H1 (cell line): Measurements from ENCODE around the gene PPP1R15B. TPM values are rescaled to one million over a fixed set of nuclear protein-coding genes. Genes with fewer than 3 reads are reported as not detected.

Experiments used
- CTCF ChIA-PET: fragments of 300-600 bp; sonication (Branson Sonifier 250); formaldehyde crosslinking; loops from one replicate; lab custom pipeline; 2021; ENCODE audit not compliant: partially characterized antibody; lab: Charles Lee
- POLR2A ChIA-PET: fragments of 300-600 bp; sonication (Branson Sonifier 250); formaldehyde crosslinking; loops from one replicate; lab custom pipeline; 2021; ENCODE audit warnings: inconsistent platforms; ENCODE audit not compliant: partially characterized antibody; lab: Charles Lee
- DNase-seq, 2 experiments: peaks; one replicate each; pipeline versions ENCODE4 v3.0.0 to v3.0.0-alpha.2; 2010 to 2022; ENCODE audit warnings: low spot score in 2 of 2, low read depth in 1 of 2, mixed read lengths in 1 of 2
- FAIRE-seq: peaks from 2 replicates; lab custom pipeline; 2011; peaks lifted over from hg19 to GRCh38; lab: Jason Lieb, UNC
- H2AFZ ChIP-seq: 2 replicates; pipeline ENCODE4 v1.8.1; 2012; ENCODE audit warnings: low read length, inconsistent platforms
- H2AK5ac ChIP-seq: 2 replicates; pipeline ENCODE4 v1.6.1; 2013; ENCODE audit warnings: low read depth, low read length
- H2BK120ac ChIP-seq: replicated peaks from 2 replicates; pipeline ENCODE3; 2013; ENCODE audit warnings: low read depth, low read length, inconsistent platforms
- H2BK12ac ChIP-seq: 2 replicates; pipeline ENCODE4 v1.6.1; 2013; ENCODE audit warnings: low read depth, low read length
- H2BK15ac ChIP-seq: 2 replicates; pipeline ENCODE4 v1.6.1; 2013; ENCODE audit warnings: low read length
- H2BK20ac ChIP-seq: 2 replicates; pipeline ENCODE4 v1.6.1; 2013; ENCODE audit warnings: low read length
- H2BK5ac ChIP-seq: 2 replicates; pipeline ENCODE4 v1.6.1; 2013; ENCODE audit warnings: low read depth, low read length
- H3K14ac ChIP-seq: 2 replicates; pipeline ENCODE4 v1.6.1; 2013; ENCODE audit warnings: inconsistent platforms; ENCODE audit not compliant: insufficient read length
- H3K18ac ChIP-seq: 2 replicates; pipeline ENCODE4 v1.6.1; 2013; ENCODE audit warnings: low read length; ENCODE audit errors: extremely low read depth
- H3K23ac ChIP-seq: 2 replicates; pipeline ENCODE4 v1.6.1; 2013; ENCODE audit warnings: inconsistent platforms; ENCODE audit not compliant: insufficient read length
- H3K23me2 ChIP-seq: 2 replicates; pipeline ENCODE4 v1.6.1; 2013; ENCODE audit warnings: low read depth, low read length
- H3K27ac ChIP-seq: 2 replicates; pipeline ENCODE4 v1.6.1; 2011; ENCODE audit warnings: low read depth, low read length, inconsistent platforms
- H3K27me3 ChIP-seq, 4 experiments: replicated peaks in 1 of 4; 1 replicate in 1 of 4; 2 replicates in 3 of 4; pipeline versions ENCODE4 v1.6.1 to v1.8.1; 2011 to 2013; ENCODE audit warnings: low read length in 3 of 4, mild to moderate bottlenecking in 3 of 4, inconsistent platforms in 2 of 4, mixed read lengths in 2 of 4, moderate library complexity in 1 of 4; ENCODE audit not compliant: control insufficient read depth in 3 of 4, insufficient read depth in 3 of 4; ENCODE audit errors: extremely low read depth in 1 of 4
- H3K36me3 ChIP-seq, 4 experiments: 2 replicates each; pipeline versions ENCODE4 v1.6.1 to v1.8.1; 2011 to 2013; ENCODE audit warnings: mild to moderate bottlenecking in 4 of 4, low read length in 3 of 4, moderate library complexity in 2 of 4, control low read depth in 1 of 4, inconsistent platforms in 1 of 4; ENCODE audit not compliant: insufficient read depth in 4 of 4, control insufficient read depth in 2 of 4
- H3K4ac ChIP-seq: replicated peaks from 2 replicates; pipeline ENCODE3; 2013; ENCODE audit warnings: low read length, low read depth, mixed read lengths, inconsistent platforms; ENCODE audit not compliant: insufficient read length
- H3K4me1 ChIP-seq, 4 experiments: replicated peaks in 1 of 4; 1 replicate in 1 of 4; 2 replicates in 3 of 4; pipeline versions ENCODE4 v1.6.1 to v1.8.1; 2011 to 2013; ENCODE audit warnings: low read length in 3 of 4, inconsistent platforms in 2 of 4, mixed read lengths in 1 of 4; ENCODE audit not compliant: insufficient read depth in 4 of 4, control insufficient read depth in 3 of 4
- H3K4me2 ChIP-seq, 2 experiments: 2 replicates each; pipeline versions ENCODE4 v1.6.1 to v1.8.1; 2011 to 2013; ENCODE audit warnings: low read depth in 2 of 2, low read length in 2 of 2, control low read depth in 1 of 2, inconsistent platforms in 1 of 2, mild to moderate bottlenecking in 1 of 2; ENCODE audit not compliant: insufficient read depth in 1 of 2
- H3K4me3 ChIP-seq, 4 experiments: fragments of 200-600, 300-600 bp in 1 of 4; sonication (generic), shearing (Covaris generic), sonication (Bioruptor Twin) in 1 of 4; 2 replicates each; pipeline versions ENCODE4 v1.5.1 to v1.8.1; 2011 to 2016; ENCODE audit warnings: low read length in 4 of 4, low read depth in 3 of 4, control low read depth in 2 of 4, inconsistent platforms in 2 of 4, mild to moderate bottlenecking in 2 of 4, mixed read lengths in 1 of 4, moderate library complexity in 1 of 4; ENCODE audit not compliant: insufficient read depth in 2 of 4; ENCODE audit errors: extremely low read depth in 1 of 4
- H3K56ac ChIP-seq: replicated peaks from 2 replicates; pipeline ENCODE3; 2013; ENCODE audit warnings: low read depth, mild to moderate bottlenecking, mixed read lengths, low read length, inconsistent platforms; ENCODE audit not compliant: insufficient read length
- H3K79me1 ChIP-seq: 2 replicates; pipeline ENCODE4 v1.6.1; 2013; ENCODE audit warnings: low read depth, low read length, control low read depth
- H3K79me2 ChIP-seq, 2 experiments: 2 replicates each; pipeline versions ENCODE4 v1.6.1 to v1.8.1; 2012 to 2013; ENCODE audit warnings: low read length in 2 of 2, mild to moderate bottlenecking in 2 of 2, inconsistent platforms in 1 of 2; ENCODE audit not compliant: insufficient read depth in 2 of 2, control insufficient read depth in 1 of 2
- H3K9ac ChIP-seq, 4 experiments: replicated peaks in 1 of 4; 1 replicate in 1 of 4; 2 replicates in 3 of 4; pipeline versions ENCODE4 v1.6.1 to v1.8.1; 2011 to 2013; ENCODE audit warnings: low read depth in 3 of 4, low read length in 3 of 4, control low read depth in 2 of 4, mild to moderate bottlenecking in 2 of 4, moderate library complexity in 2 of 4, inconsistent platforms in 1 of 4; ENCODE audit errors: extremely low read depth in 1 of 4
- H3K9me3 ChIP-seq, 2 experiments: 2 replicates each; pipeline versions ENCODE4 v1.6.1 to v1.8.1; 2012 to 2013; ENCODE audit warnings: mild to moderate bottlenecking in 2 of 2, moderate library complexity in 2 of 2, control low read depth in 1 of 2, inconsistent platforms in 1 of 2, low read depth in 1 of 2, low read length in 1 of 2, mixed read lengths in 1 of 2; ENCODE audit not compliant: insufficient read depth in 2 of 2
- H4K20me1 ChIP-seq, 2 experiments: replicated peaks in 1 of 2; 2 replicates each; pipeline versions ENCODE3 to v1.8.1; 2011 to 2013; ENCODE audit warnings: inconsistent platforms in 2 of 2, low read length in 2 of 2, mild to moderate bottlenecking in 1 of 2; ENCODE audit not compliant: insufficient read depth in 2 of 2, control insufficient read depth in 1 of 2
- H4K5ac ChIP-seq: 2 replicates; pipeline ENCODE4 v1.6.1; 2013; ENCODE audit warnings: low read length, low read depth, mixed read lengths, inconsistent platforms; ENCODE audit not compliant: insufficient read length
- H4K8ac ChIP-seq: 2 replicates; pipeline ENCODE4 v1.8.0; 2013; ENCODE audit warnings: mild to moderate bottlenecking, moderate library complexity, low read length, inconsistent platforms; ENCODE audit not compliant: insufficient read depth; ENCODE audit errors: extremely low read depth
- H4K91ac ChIP-seq: replicated peaks from 2 replicates; pipeline ENCODE3; 2013; ENCODE audit warnings: low read length, mixed read lengths, inconsistent platforms; ENCODE audit not compliant: insufficient read length
- CEBPB ChIP-seq: IDR thresholded peaks from 2 replicates; pipeline ENCODE4 v1.6.1; 2012; ENCODE audit warnings: low read depth, low read length
- CREB1 ChIP-seq: IDR thresholded peaks from 2 replicates; pipeline ENCODE4 v1.6.1; 2012; ENCODE audit warnings: inconsistent platforms
- EGR1 ChIP-seq: IDR thresholded peaks from 2 replicates; pipeline ENCODE4 v1.6.1; 2011; ENCODE audit warnings: low read depth, low read length, borderline replicate concordance
- FOSL1 ChIP-seq: IDR thresholded peaks from 2 replicates; pipeline ENCODE4 v1.6.1; 2011; ENCODE audit warnings: mild to moderate bottlenecking, low read depth, low read length, moderate library complexity; ENCODE audit not compliant: insufficient read depth
- GABPA ChIP-seq: IDR thresholded peaks from 2 replicates; pipeline ENCODE4 v1.6.1; 2011; ENCODE audit warnings: mild to moderate bottlenecking, low read length, moderate library complexity, borderline replicate concordance; ENCODE audit not compliant: insufficient read depth
- GTF2F1 ChIP-seq: IDR thresholded peaks from 2 replicates; pipeline ENCODE4 v1.6.1; 2012; ENCODE audit warnings: low read depth, low read length, improper control_type of control experiment, borderline replicate concordance
- JUND ChIP-seq: IDR thresholded peaks from 2 replicates; pipeline ENCODE4 v1.6.1; 2011; ENCODE audit warnings: mild to moderate bottlenecking, improper control_type of control experiment, low read length
- NANOG ChIP-seq: IDR thresholded peaks from 2 replicates; pipeline ENCODE4 v1.6.1; 2011; ENCODE audit warnings: low read length, low read depth, mild to moderate bottlenecking, inconsistent platforms; ENCODE audit not compliant: insufficient read depth, poor library complexity, severe bottlenecking
- ZNF274 ChIP-seq: IDR thresholded peaks from 2 replicates; pipeline ENCODE4 v1.7.0; 2012; ENCODE audit warnings: low read length, borderline replicate concordance; ENCODE audit errors: extremely low read depth
- WGBS, 2 experiments: shearing (Covaris generic) in 1 of 2; methylation state at CpG; one replicate each; pipeline versions ENCODE4 v1.1.6 to v1.1.7; 2013 to 2015; ENCODE audit warnings: low lambda C conversion rate in 2 of 2, mixed read lengths in 2 of 2, inconsistent platforms in 1 of 2, low coverage in 1 of 2, missing lambda C conversion rate in 1 of 2; ENCODE audit not compliant: insufficient replicate concordance in 2 of 2, insufficient coverage in 1 of 2, insufficient read length in 1 of 2; ENCODE audit errors: extremely low coverage in 1 of 2, missing lambda C conversion rate in 1 of 2; 5-methylcytosine and 5-hydroxymethylcytosine counted together
- polyA plus RNA-seq, 7 experiments: library from polyadenylated mRNA; depleted of rRNA in 3 of 7; stranded (reverse) in 5 of 7; unstranded in 2 of 7; fragments of >200 nt in 5 of 7; fragments of 200-250 nt in 2 of 7; gene quantifications; 1 replicate in 5 of 7; 2 replicates in 1 of 7; 4 replicates in 1 of 7; pipeline versions ENCODE4 v1.2.1 to v1.2.3, GENCODE V29; 2011 to 2013; ENCODE audit warnings: missing spikeins in 2 of 7, mixed read lengths in 2 of 7
- total RNA-seq: library from RNA; stranded (reverse); fragmentation: NEBNext Ultra II Directional; extraction: Animal tissue kit (Norgen Biotek cat#: 25700); gene quantifications from 2 replicates; pipeline ENCODE4 v1.2.1, GENCODE V29; 2021
- TF ChIP-seq, protein P1 (sequence below), 3 experiments: IDR thresholded peaks; 1 replicate in 2 of 3; 2 replicates in 1 of 3; pipeline versions ENCODE4 v1.5.1 to v1.6.1; 2011; ENCODE audit warnings: low read length in 3 of 3, mild to moderate bottlenecking in 3 of 3, inconsistent platforms in 2 of 3, low read depth in 1 of 3, moderate library complexity in 1 of 3; ENCODE audit not compliant: insufficient read depth in 1 of 3; ENCODE audit errors: control extremely low read depth in 1 of 3

Gene PPP1R15B
- total and polyA plus RNA-seq, 2 of the 8 experiments (the other 6 are each of a cell fraction or from before 2014, with no cell fraction given): 14.4 to 72.2 TPM

DNA sequence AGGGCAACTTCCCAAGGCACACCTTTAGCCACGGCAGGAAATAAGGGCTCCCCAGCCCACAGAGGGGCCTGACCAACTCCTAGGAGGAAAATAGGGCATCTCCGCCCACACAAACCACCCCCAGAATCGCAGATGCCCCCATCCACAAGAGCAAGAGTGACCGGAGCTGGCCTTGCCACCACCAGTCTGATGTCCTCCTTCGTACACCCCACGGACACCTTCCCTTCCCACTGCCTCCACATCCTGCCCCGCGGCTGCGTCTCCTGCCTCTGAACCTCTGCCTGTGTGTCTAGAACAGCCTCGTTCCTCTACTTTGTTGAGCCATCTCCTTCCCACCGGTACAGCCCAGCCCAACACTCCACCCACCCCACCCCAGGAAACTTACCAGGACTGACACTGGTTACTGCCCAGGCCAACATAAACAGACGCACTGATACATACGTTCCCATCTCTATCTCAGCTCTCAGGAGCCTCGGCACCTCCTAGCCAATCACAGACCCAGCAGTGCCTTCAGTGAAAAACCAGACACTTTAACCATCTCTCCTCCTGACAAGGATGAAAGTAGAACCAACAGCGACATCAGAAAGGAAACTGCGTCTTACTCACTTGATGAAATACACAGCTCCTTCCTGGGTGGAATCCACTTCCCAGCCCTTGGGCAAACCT, 44.3 kb downstream of the PPP1R15B start:
- no peak overlapping the region for H3K9ac ChIP-seq
- H4K8ac ChIP-seq: no peak overlapping the region
- no peak overlapping the region for H2AK5ac ChIP-seq
- H3K23ac ChIP-seq: no peak overlapping the region
- peaks cover 0 to 9% (median 5%) of the 10 kb centered on the region in 4 experiments; a peak in 4 of 7 replicates for H3K27me3 ChIP-seq
- 80% methylated on average over 16 of the region's 16 CpGs; no CpG with 5 or more reads in 1 of the 2 experiments for WGBS, 2 experiments
- no peak overlapping the region for H2BK5ac ChIP-seq
- no peak overlapping the region for H3K18ac ChIP-seq
- POLR2A ChIA-PET: interaction anchor here (0.6 kb wide), 1 partner anchor 231 kb away, joined by 4 read pairs; no protein-coding TSS in a partner anchor
- no peak overlapping the region for H3K4me2 ChIP-seq
- H3K56ac ChIP-seq: no peak overlapping the region
- H2AFZ ChIP-seq: no peak overlapping the region
- H3K9me3 ChIP-seq: no peaks in the 10 kb centered on the region
- no peak overlapping the region for H4K91ac ChIP-seq
- H3K79me1 ChIP-seq: no peaks in the 10 kb centered on the region
- DNase-seq: no peak
- H4K5ac ChIP-seq: no peak overlapping the region
- H3K36me3 ChIP-seq: no peaks in the 10 kb centered on the region
- no peaks in the 10 kb centered on the region for H3K79me2 ChIP-seq
- no peak overlapping the region for H2BK12ac ChIP-seq
- FAIRE-seq: no peak
- H4K20me1 ChIP-seq: no peaks in the 10 kb centered on the region
- H2BK20ac ChIP-seq: no peak overlapping the region
- H2BK120ac ChIP-seq: no peak overlapping the region
- no peak overlapping the region for H3K4ac ChIP-seq
- no peak overlapping the region for H3K4me3 ChIP-seq
- H3K14ac ChIP-seq: no peak overlapping the region
- H2BK15ac ChIP-seq: no peak overlapping the region
- no peak overlapping the region for H3K27ac ChIP-seq
- peaks cover 0 to 2% (median 0%) of the 10 kb centered on the region in 4 experiments; a peak in 2 of 7 replicates for H3K4me1 ChIP-seq
- no peaks in the 10 kb centered on the region for H3K23me2 ChIP-seq
- CTCF ChIA-PET: interaction anchor here (0.6 to 2.3 kb wide), 36 partner anchors 10 to 507 kb away, joined by 3 to 15 read pairs (median 4); partner anchors contain the start of genes GOLT1A and REN
- no peak for TF ChIP-seq FOSL1
- TF ChIP-seq NANOG: no peak
- TF ChIP-seq ZNF274: no peak
- TF ChIP-seq CEBPB: no peak
- TF ChIP-seq GTF2F1: no peak
- no peak for TF ChIP-seq JUND
- TF ChIP-seq CREB1: no peak
- TF ChIP-seq EGR1: no peak
- TF ChIP-seq, protein P1, sequence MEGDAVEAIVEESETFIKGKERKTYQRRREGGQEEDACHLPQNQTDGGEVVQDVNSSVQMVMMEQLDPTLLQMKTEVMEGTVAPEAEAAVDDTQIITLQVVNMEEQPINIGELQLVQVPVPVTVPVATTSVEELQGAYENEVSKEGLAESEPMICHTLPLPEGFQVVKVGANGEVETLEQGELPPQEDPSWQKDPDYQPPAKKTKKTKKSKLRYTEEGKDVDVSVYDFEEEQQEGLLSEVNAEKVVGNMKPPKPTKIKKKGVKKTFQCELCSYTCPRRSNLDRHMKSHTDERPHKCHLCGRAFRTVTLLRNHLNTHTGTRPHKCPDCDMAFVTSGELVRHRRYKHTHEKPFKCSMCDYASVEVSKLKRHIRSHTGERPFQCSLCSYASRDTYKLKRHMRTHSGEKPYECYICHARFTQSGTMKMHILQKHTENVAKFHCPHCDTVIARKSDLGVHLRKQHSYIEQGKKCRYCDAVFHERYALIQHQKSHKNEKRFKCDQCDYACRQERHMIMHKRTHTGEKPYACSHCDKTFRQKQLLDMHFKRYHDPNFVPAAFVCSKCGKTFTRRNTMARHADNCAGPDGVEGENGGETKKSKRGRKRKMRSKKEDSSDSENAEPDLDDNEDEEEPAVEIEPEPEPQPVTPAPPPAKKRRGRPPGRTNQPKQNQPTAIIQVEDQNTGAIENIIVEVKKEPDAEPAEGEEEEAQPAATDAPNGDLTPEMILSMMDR (IDR thresholded peaks at IDR 0.05; ENCODE audit: control extremely low read depth in 1 of 3, insufficient read depth in 1 of 3, low read depth in 1 of 3, low read length in 3 of 3): no peak
- TF ChIP-seq GABPA: no peak
